A673 (cell line): ENCODE results near the gene METTL9.

Experiments
- CTCF ChIP-seq: fragments of 300-800, 200-600 bp; sonication (generic); conservative IDR thresholded peaks from 2 replicates; pipeline ENCODE4 v1.5.1; 2017; ENCODE audit warnings: low read depth, mild to moderate bottlenecking, antibody characterized with exemption, low read length, moderate library complexity, mixed read lengths
- EZH2 ChIP-seq: fragments of 200-600 bp; sonication (generic); IDR thresholded peaks from 2 replicates; pipeline ENCODE4 v1.6.1; 2017; ENCODE audit warnings: borderline replicate concordance, low read depth, mild to moderate bottlenecking, mixed read lengths, antibody characterized with exemption, low read length; ENCODE audit not compliant: poor library complexity, severe bottlenecking

DNA sequence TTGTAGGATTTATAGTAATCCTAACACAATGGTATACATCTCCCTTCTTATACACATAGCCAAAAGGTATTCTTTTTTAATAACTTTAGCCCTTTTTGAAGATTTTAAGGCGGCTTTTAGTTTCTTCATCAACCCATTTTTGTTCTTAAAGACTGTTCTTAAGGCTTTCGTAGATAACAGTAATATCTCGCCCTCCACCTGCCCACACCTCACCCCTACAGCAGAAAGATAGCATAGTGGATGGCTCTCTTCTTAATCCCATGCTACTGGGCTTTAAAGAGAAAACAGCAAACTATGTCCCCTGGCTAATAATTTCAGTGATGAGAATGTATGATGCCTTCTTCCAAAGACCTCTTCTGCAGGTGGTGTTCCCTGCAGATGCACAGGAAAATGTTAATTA lies 44.4 kb downstream of the METTL9 start:
- TF ChIP-seq CTCF (no peak), EZH2 (no peak)
